Smooth muscle cell (in vitro differentiated cells): Measurements from ENCODE around the gene PTPRK. TPM values are rescaled to one million over a fixed set of nuclear protein-coding genes. Genes with fewer than 3 reads are reported as not detected.

Source experiments
- DNase-seq: peaks from one replicate; lab custom pipeline; 2025; ENCODE audit not compliant: unreplicated experiment; lab: John Stamatoyannopoulos, UW
- H2AFZ ChIP-seq: fragments of 200-600 bp; sonication (generic); 2 replicates; pipeline ENCODE4 v1.6.0; 2016; ENCODE audit warnings: antibody characterized with exemption, low read depth, mild to moderate bottlenecking
- H3F3A ChIP-seq: fragments of 200-600 bp; sonication (generic); 2 replicates; pipeline ENCODE4 v1.6.0; 2017; ENCODE audit warnings: antibody characterized with exemption, low read depth
- H3K27ac ChIP-seq: fragments of 200-600 bp; sonication (generic); 2 replicates; pipeline ENCODE4 v1.5.1; 2016; ENCODE audit warnings: low read depth, mild to moderate bottlenecking
- H3K27me3 ChIP-seq: fragments of 200-600 bp; sonication (generic); 2 replicates; pipeline ENCODE4 v1.6.1; 2016; ENCODE audit warnings: low read depth, mild to moderate bottlenecking
- H3K36me3 ChIP-seq: fragments of 200-600 bp; sonication (generic); 2 replicates; pipeline ENCODE4 v1.5.1; 2016; ENCODE audit warnings: low read depth
- H3K4me1 ChIP-seq: fragments of 200-600 bp; sonication (generic); 2 replicates; pipeline ENCODE4 v1.5.1; 2016; ENCODE audit warnings: low read depth
- H3K4me2 ChIP-seq: fragments of 200-600 bp; sonication (generic); 2 replicates; pipeline ENCODE4 v1.6.0; 2016; ENCODE audit warnings: mild to moderate bottlenecking
- H3K4me3 ChIP-seq: fragments of 200-600 bp; sonication (generic); 2 replicates; pipeline ENCODE4 v1.5.1; 2016; ENCODE audit warnings: mild to moderate bottlenecking
- H3K79me2 ChIP-seq: fragments of 200-600 bp; sonication (generic); 2 replicates; pipeline ENCODE4 v1.6.0; 2016; ENCODE audit warnings: low read depth, mild to moderate bottlenecking
- H3K9ac ChIP-seq: fragments of 200-600 bp; sonication (generic); 2 replicates; pipeline ENCODE4 v1.6.0; 2016; ENCODE audit warnings: low read depth
- H3K9me3 ChIP-seq: fragments of 200-600 bp; sonication (generic); replicated peaks from 2 replicates; pipeline ENCODE4 v1.5.1; 2016; ENCODE audit warnings: low read depth
- H4K20me1 ChIP-seq: fragments of 200-600 bp; sonication (generic); 2 replicates; pipeline ENCODE4 v1.6.0; 2016; ENCODE audit warnings: low read depth
- CTCF ChIP-seq: fragments of 200-600 bp; sonication (generic); IDR thresholded peaks from 2 replicates; pipeline ENCODE4 v1.5.1; 2017; ENCODE audit warnings: borderline replicate concordance, mild to moderate bottlenecking, antibody characterized with exemption; ENCODE audit not compliant: insufficient read depth, poor library complexity, severe bottlenecking
- WGBS: methylation state at CpG from one replicate; pipeline ENCODE4 v1.1.7; 2016; ENCODE audit warnings: low lambda C conversion rate; 5-methylcytosine and 5-hydroxymethylcytosine counted together
- polyA plus RNA-seq: library from polyadenylated mRNA; unstranded; fragments of >200 nt; fragmentation: Nextera tagmentation; extraction: Ambion mirVana; gene quantifications from 2 replicates; pipeline ENCODE4 v1.2.1, GENCODE V29; 2016
- total RNA-seq: library from RNA; depleted of rRNA; stranded (reverse); fragments of >200 nt; gene quantifications from 2 replicates; pipeline ENCODE4 v1.2.3, GENCODE V29; 2014

The PTPRK gene
- total and polyA plus RNA-seq, 2 experiments from 2014 or later: 21.7 to 50.4 TPM

GRCh38 chr6:128307671-128308070 is 212.7 kb downstream of the PTPRK start:
- H3K27ac ChIP-seq: no peak overlapping the region
- peaks cover 14% of the 10 kb centered on the region for H3K79me2 ChIP-seq
- no peak overlapping the region for H3K4me3 ChIP-seq
- no peak overlapping the region for H3K4me2 ChIP-seq
- no peaks in the 10 kb centered on the region for H3K9me3 ChIP-seq
- TF ChIP-seq CTCF: no peak
- H3K9ac ChIP-seq: no peak overlapping the region
- peaks cover 10% of the 10 kb centered on the region for H4K20me1 ChIP-seq
- H3K27me3 ChIP-seq: no peaks in the 10 kb centered on the region
- H3K4me1 ChIP-seq: peaks cover 7% of the 10 kb centered on the region
- DNase-seq: no peak
- no peak overlapping the region for H2AFZ ChIP-seq
- H3K36me3 ChIP-seq: no peaks in the 10 kb centered on the region
- H3F3A ChIP-seq: no peaks in the 10 kb centered on the region

- H3K27ac ChIP-seq: no peak overlapping the region
- H2AFZ ChIP-seq: no peak overlapping the region
- H3K27me3 ChIP-seq: no peaks in the 10 kb centered on the region
- no peak overlapping the region for H3K4me3 ChIP-seq
- 100% methylated on average over 2 of the region's 2 CpGs for WGBS
- H3K4me1 ChIP-seq: peaks cover 7% of the 10 kb centered on the region
- no peak for TF ChIP-seq CTCF
- DNase-seq: no peak
- H3K4me2 ChIP-seq: no peak overlapping the region
- H3F3A ChIP-seq: no peaks in the 10 kb centered on the region
- H3K79me2 ChIP-seq: peaks cover 21% of the 10 kb centered on the region
- H3K9ac ChIP-seq: no peak overlapping the region
- peaks cover 9% of the 10 kb centered on the region for H4K20me1 ChIP-seq
- H3K36me3 ChIP-seq: no peaks in the 10 kb centered on the region
- H3K9me3 ChIP-seq: no peaks in the 10 kb centered on the region
Observed at GRCh38 chr6:128305976-128306375, 214.4 kb downstream of the PTPRK start.

- Histone ChIP-seq H3K9me3 (no peaks in the 10 kb centered on the region), H2AFZ (no peak overlapping the region), H3K36me3 (no peaks in the 10 kb centered on the region), H4K20me1 (peaks cover 5% of the 10 kb centered on the region), H3K79me2 (peaks cover 21% of the 10 kb centered on the region), H3K4me1 (peaks cover 6% of the 10 kb centered on the region), H3K4me2 (no peak overlapping the region), H3K9ac (no peak overlapping the region), H3K27me3 (no peaks in the 10 kb centered on the region), H3K4me3 (no peak overlapping the region), H3F3A (no peaks in the 10 kb centered on the region), H3K27ac (no peak overlapping the region)
- TF ChIP-seq CTCF: no peak
- WGBS: 95% methylated on average over 1 of the region's 1 CpG
- no peak for DNase-seq
Observed at GRCh38 chr6:128305228-128305627, 215.2 kb downstream of the PTPRK start.

GRCh38 chr6:128303870-128304269 is 216.5 kb downstream of the PTPRK start:
- Histone ChIP-seq H3F3A (no peaks in the 10 kb centered on the region), H3K27me3 (no peaks in the 10 kb centered on the region), H3K9me3 (no peaks in the 10 kb centered on the region), H3K9ac (no peak overlapping the region), H3K36me3 (no peaks in the 10 kb centered on the region), H4K20me1 (no peaks in the 10 kb centered on the region), H3K4me3 (no peak overlapping the region), H2AFZ (no peak overlapping the region), H3K79me2 (peaks cover 16% of the 10 kb centered on the region), H3K4me1 (no peaks in the 10 kb centered on the region), H3K4me2 (no peak overlapping the region), H3K27ac (no peak overlapping the region)
- DNase-seq: no peak
- 95% methylated on average over 2 of the region's 2 CpGs for WGBS
- no peak for TF ChIP-seq CTCF
